Neural progenitor cell (in vitro differentiated cells): ENCODE data around the gene MICALL2. TPM values are rescaled to one million over a fixed set of nuclear protein-coding genes. Genes with fewer than 3 reads are reported as not detected.

Experiments
- DNase-seq: peaks from one replicate; pipeline ENCODE4 v3.0.0-alpha.2; 2016; ENCODE audit warnings: low spot score
- H2AFZ ChIP-seq: fragments of 200-600 bp; sonication (generic); replicated peaks from 2 replicates; pipeline ENCODE4 v1.6.1; 2016; ENCODE audit warnings: antibody characterized with exemption
- H3F3A ChIP-seq: fragments of 200-600 bp; sonication (generic); 2 replicates; pipeline ENCODE4 v1.6.1; 2016; ENCODE audit warnings: antibody characterized with exemption, low read depth
- H3K27ac ChIP-seq: fragments of 200-600 bp; sonication (generic); 2 replicates; pipeline ENCODE4 v1.5.1; 2016; ENCODE audit warnings: mild to moderate bottlenecking
- H3K27me3 ChIP-seq: fragments of 200-600 bp; sonication (generic); 2 replicates; pipeline ENCODE4 v1.6.1; 2016; ENCODE audit warnings: mild to moderate bottlenecking, moderate library complexity
- H3K36me3 ChIP-seq: fragments of 200-600 bp; sonication (generic); 2 replicates; pipeline ENCODE4 v1.5.1; 2016
- H3K4me1 ChIP-seq: fragments of 200-600 bp; sonication (generic); 2 replicates; pipeline ENCODE4 v1.6.1; 2016; ENCODE audit warnings: mixed run types
- H3K4me2 ChIP-seq: fragments of 200-600 bp; sonication (generic); 2 replicates; pipeline ENCODE4 v1.6.1; 2016
- H3K4me3 ChIP-seq: fragments of 200-600 bp; sonication (generic); 2 replicates; pipeline ENCODE4 v1.5.1; 2016
- H3K79me2 ChIP-seq: fragments of 200-600 bp; sonication (generic); 2 replicates; pipeline ENCODE4 v1.6.1; 2016; ENCODE audit warnings: low read depth
- H3K9ac ChIP-seq: fragments of 200-600 bp; sonication (generic); 2 replicates; pipeline ENCODE4 v1.6.1; 2016
- H3K9me3 ChIP-seq: fragments of 200-600 bp; sonication (generic); 2 replicates; pipeline ENCODE4 v1.5.1; 2016; ENCODE audit warnings: low read depth
- H4K20me1 ChIP-seq: fragments of 200-600 bp; sonication (generic); 2 replicates; pipeline ENCODE4 v1.6.1; 2016; ENCODE audit warnings: low read depth
- H3K27ac Mint-ChIP-seq: 3 replicates; pipeline ENCODE4 v1.8.0; 2021; ENCODE audit warnings: mixed read lengths
- H3K27me3 Mint-ChIP-seq: 2 replicates; pipeline ENCODE4 v1.8.0; 2022; ENCODE audit warnings: low read depth, mild to moderate bottlenecking, inconsistent platforms, moderate library complexity, mixed read lengths; ENCODE audit not compliant: insufficient read depth
- H3K36me3 Mint-ChIP-seq: 3 replicates; pipeline ENCODE4 v1.8.0; 2021; ENCODE audit warnings: mixed read lengths
- H3K4me1 Mint-ChIP-seq: 3 replicates; pipeline ENCODE4 v1.8.0; 2021; ENCODE audit warnings: mixed read lengths
- H3K4me3 Mint-ChIP-seq: 3 replicates; pipeline ENCODE4 v1.8.0; 2021; ENCODE audit warnings: mild to moderate bottlenecking, moderate library complexity, mixed read lengths
- H3K9me3 Mint-ChIP-seq: 3 replicates; pipeline ENCODE4 v1.8.0; 2020; ENCODE audit warnings: mixed read lengths
- CTCF ChIP-seq: fragments of 200-600 bp; sonication (generic); IDR thresholded peaks from 2 replicates; pipeline ENCODE4 v1.5.1; 2017; ENCODE audit warnings: antibody characterized with exemption, mild to moderate bottlenecking
- EZH2 ChIP-seq: fragments of 200-600 bp; sonication (generic); IDR thresholded peaks from 2 replicates; pipeline ENCODE4 v1.6.1; 2017; ENCODE audit warnings: antibody characterized with exemption, mild to moderate bottlenecking, moderate library complexity
- EZH2phosphoT487 ChIP-seq: fragments of 200-600 bp; sonication (generic); IDR thresholded peaks from 2 replicates; pipeline ENCODE4 v1.6.1; 2017; ENCODE audit warnings: antibody characterized with exemption
- total RNA-seq: library from RNA; depleted of rRNA; stranded (reverse); fragments of >200 nt; gene quantifications from 2 replicates; pipeline ENCODE4 v1.2.3, GENCODE V29; 2015; ENCODE audit warnings: low replicate concordance

Gene MICALL2
- total RNA-seq, 1 donor from 2014 or later, result 6.0 TPM

DNA sequence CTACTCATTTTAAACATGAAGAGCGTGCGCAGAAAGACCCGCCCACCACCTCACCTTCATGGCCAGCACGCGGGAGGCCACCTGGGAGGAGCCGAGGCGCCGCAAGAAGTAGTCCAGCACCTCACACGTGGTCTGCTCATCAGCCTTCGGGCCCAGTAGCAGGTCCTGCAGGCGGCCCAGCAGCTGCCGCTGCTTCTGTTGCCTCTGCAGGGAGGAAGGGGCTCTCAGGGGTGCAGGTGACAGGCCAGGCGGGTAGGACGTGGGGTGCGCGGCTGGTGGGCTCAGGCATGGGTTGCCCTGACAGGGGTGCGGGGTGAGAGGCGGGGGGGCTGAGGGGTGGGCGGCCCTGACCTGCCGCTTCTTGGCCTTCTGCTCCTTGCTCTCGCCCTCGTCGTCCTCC is 27.3 kb upstream of the MICALL2 start:
- Histone ChIP-seq H3K27ac (no peak overlapping the region), H3K4me3 (no peak overlapping the region), H3K4me1 (no peaks in the 10 kb centered on the region), H2AFZ (no peak overlapping the region), H3K9ac (no peak overlapping the region), H3K9me3 (no peaks in the 10 kb centered on the region), H3F3A (no peaks in the 10 kb centered on the region), H4K20me1 (no peaks in the 10 kb centered on the region), H3K79me2 (no peaks in the 10 kb centered on the region), H3K36me3 (no peaks in the 10 kb centered on the region), H3K27me3 (no peaks in the 10 kb centered on the region), H3K4me2 (no peak overlapping the region)
- Mint-ChIP-seq H3K27me3 (peaks cover 6% of the 10 kb centered on the region), H3K36me3 (peaks cover 11% of the 10 kb centered on the region), H3K9me3 (no peaks in the 10 kb centered on the region), H3K27ac (no peak overlapping the region), H3K4me1 (no peaks in the 10 kb centered on the region), H3K4me3 (no peak overlapping the region)
- DNase-seq, result no peak
- TF ChIP-seq EZH2, result no peak
- TF ChIP-seq EZH2phosphoT487, result no peak
- no peak for TF ChIP-seq CTCF

DNA sequence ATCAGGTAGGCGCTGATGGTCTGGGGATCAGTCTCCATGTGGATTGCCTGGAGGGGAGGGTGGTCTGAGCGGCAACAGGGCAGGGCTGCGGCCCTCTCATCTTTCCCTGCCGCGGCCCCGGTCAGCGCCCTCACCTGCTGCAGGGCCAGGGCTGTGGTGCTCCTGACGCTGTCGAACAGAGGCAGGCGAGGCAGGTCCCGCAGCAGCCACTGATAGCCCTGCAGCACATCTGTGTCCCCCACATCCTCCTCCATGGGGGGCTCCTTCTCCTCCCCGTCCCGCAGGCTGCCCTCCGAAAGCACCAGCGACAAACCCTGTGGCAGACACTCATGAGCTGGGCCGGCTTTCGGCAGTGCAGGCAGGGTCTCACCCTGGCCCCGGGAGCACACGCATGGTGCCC is 25.9 kb upstream of the MICALL2 start:
- Mint-ChIP-seq H3K27me3 (peaks cover 4% of the 10 kb centered on the region), H3K27ac (no peak overlapping the region), H3K9me3 (no peaks in the 10 kb centered on the region), H3K4me1 (no peaks in the 10 kb centered on the region), H3K4me3 (no peak overlapping the region), H3K36me3 (peaks cover 6% of the 10 kb centered on the region)
- no peak for TF ChIP-seq CTCF
- TF ChIP-seq EZH2phosphoT487, result no peak
- TF ChIP-seq EZH2, result no peak
- no peak overlapping the region for H3K27ac ChIP-seq
- no peaks in the 10 kb centered on the region for H3F3A ChIP-seq
- no peaks in the 10 kb centered on the region for H3K79me2 ChIP-seq
- no peak overlapping the region for H3K9ac ChIP-seq
- no peaks in the 10 kb centered on the region for H4K20me1 ChIP-seq
- no peaks in the 10 kb centered on the region for H3K4me1 ChIP-seq
- no peak overlapping the region for H3K4me2 ChIP-seq
- no peaks in the 10 kb centered on the region for H3K27me3 ChIP-seq
- H3K36me3 ChIP-seq, result no peaks in the 10 kb centered on the region
- H3K4me3 ChIP-seq, result no peak overlapping the region
- no peaks in the 10 kb centered on the region for H3K9me3 ChIP-seq
- DNase-seq, result no peak
- no peak overlapping the region for H2AFZ ChIP-seq

DNA sequence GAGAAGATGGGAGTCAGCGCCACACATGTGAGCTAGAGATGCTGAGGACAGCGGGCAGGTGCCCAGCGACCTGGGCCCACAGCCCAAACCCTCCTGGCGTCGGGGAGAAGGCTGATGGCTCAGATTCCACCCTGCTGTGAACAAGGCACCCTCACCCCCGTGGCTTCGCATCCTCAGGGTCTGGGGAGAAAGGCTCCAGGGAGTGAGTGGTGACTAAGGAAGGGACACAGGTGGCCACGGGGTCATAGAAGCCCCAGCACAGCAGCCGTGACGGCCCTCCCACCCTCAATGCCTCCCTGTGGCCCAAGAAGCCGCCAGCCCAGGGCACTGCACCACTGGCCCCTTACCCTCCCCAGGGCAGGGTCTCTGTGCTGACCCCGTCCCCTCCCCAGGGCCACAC is 25.3 kb upstream of the MICALL2 start:
- TF ChIP-seq EZH2phosphoT487 (no peak), CTCF (no peak), EZH2 (no peak)
- Mint-ChIP-seq H3K27me3 (peaks cover 4% of the 10 kb centered on the region), H3K9me3 (no peaks in the 10 kb centered on the region), H3K36me3 (peaks cover 6% of the 10 kb centered on the region), H3K4me3 (no peak overlapping the region), H3K27ac (no peak overlapping the region), H3K4me1 (no peaks in the 10 kb centered on the region)
- Histone ChIP-seq H3F3A (no peaks in the 10 kb centered on the region), H3K27me3 (no peaks in the 10 kb centered on the region), H2AFZ (no peak overlapping the region), H3K4me3 (no peak overlapping the region), H3K79me2 (no peaks in the 10 kb centered on the region), H3K4me1 (no peaks in the 10 kb centered on the region), H3K36me3 (no peaks in the 10 kb centered on the region), H3K9me3 (no peaks in the 10 kb centered on the region), H4K20me1 (no peaks in the 10 kb centered on the region), H3K27ac (no peak overlapping the region), H3K9ac (no peak overlapping the region), H3K4me2 (no peak overlapping the region)
- DNase-seq, result no peak
